ENCODE measurements around the gene PLEKHA3.

The PLEKHA3 gene

DNA sequence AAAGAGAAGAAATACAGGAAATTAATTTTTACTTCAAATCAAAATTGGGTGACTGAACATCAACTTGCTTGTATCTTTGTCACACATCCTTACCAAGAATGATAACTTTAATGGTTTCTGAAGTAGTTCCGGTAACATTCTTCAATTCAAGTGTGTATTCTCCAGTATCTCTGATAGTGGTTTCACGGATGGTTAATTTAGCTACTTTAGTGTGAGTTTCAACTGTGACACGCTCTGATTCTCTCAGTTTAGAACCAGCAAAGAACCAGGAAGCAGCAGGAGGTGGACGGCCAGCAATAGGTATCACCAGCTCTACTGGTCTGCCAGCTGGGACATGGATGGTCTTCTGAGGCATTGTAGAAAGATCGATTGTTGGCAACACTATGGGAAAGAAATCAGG lies 62.3 kb downstream of the PLEKHA3 start:
- TF ChIP-seq, protein P1, sequence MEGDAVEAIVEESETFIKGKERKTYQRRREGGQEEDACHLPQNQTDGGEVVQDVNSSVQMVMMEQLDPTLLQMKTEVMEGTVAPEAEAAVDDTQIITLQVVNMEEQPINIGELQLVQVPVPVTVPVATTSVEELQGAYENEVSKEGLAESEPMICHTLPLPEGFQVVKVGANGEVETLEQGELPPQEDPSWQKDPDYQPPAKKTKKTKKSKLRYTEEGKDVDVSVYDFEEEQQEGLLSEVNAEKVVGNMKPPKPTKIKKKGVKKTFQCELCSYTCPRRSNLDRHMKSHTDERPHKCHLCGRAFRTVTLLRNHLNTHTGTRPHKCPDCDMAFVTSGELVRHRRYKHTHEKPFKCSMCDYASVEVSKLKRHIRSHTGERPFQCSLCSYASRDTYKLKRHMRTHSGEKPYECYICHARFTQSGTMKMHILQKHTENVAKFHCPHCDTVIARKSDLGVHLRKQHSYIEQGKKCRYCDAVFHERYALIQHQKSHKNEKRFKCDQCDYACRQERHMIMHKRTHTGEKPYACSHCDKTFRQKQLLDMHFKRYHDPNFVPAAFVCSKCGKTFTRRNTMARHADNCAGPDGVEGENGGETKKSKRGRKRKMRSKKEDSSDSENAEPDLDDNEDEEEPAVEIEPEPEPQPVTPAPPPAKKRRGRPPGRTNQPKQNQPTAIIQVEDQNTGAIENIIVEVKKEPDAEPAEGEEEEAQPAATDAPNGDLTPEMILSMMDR (IDR thresholded peaks at IDR 0.05; ENCODE audit: insufficient read depth, low read depth, low read length, missing control alignments): no peak
- no peak for DNase-seq (ENCODE audit: low read depth)
- H3K4me3 ChIP-seq (ENCODE audit: low read depth, low read length): no peak overlapping the region

DNA sequence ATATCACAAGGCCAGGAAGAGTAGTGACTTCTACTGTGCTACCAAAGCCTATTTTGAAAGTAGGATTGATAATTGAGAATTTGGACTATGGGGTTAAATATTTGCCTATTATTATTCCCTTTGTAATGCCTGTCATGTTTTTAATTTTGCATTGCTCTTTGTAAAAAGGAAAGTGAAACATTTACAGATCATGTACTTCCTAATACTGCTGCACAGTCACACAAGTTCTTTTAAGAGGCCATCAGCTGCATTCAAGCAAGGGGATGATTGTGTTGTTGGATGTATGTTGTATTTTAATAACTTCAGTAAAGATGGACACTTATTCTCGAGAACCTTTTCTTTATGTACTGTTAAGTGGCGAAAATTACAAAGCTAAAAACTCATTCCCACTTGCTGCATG lies 70.1 kb downstream of the PLEKHA3 start:
- no peak for DNase-seq (ENCODE audit: low read depth)
- TF ChIP-seq, protein P1 (IDR thresholded peaks at IDR 0.05; ENCODE audit: insufficient read depth, low read depth, low read length, missing control alignments): no peak
- no peak overlapping the region for H3K4me3 ChIP-seq (ENCODE audit: low read depth, low read length)

DNA sequence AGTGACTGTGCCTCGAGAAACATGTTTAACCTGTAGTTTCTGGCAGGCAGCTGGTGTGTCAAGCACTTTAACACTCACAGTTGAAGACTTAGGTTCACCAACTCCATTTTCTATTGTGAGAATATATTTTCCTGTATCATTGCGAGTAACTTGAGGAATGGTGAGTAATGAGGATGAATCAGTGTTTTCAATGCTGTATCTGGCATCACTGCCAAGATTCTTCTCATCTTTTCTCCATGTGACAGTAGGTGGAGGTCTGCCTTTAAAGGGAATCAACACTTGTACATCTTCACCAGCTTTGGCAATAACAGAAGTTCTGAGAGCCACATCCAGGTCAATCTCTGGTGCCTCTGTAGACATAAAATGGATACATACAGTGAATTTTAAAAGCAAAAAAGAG lies 72.8 kb downstream of the PLEKHA3 start:
- no peak for DNase-seq (ENCODE audit: low read depth)
- H3K4me3 ChIP-seq (ENCODE audit: low read depth, low read length): no peak overlapping the region
- TF ChIP-seq, protein P1 (IDR thresholded peaks at IDR 0.05; ENCODE audit: insufficient read depth, low read depth, low read length, missing control alignments): no peak

Data from GM12865 (cell line).